Esophagus muscularis mucosa (tissue), 4 donors: ENCODE measurements around the gene PEBP1. TPM values are rescaled to one million over a fixed set of nuclear protein-coding genes. Genes with fewer than 3 reads are reported as not detected.

Experiments used
- DNase-seq: peaks from one replicate; pipeline ENCODE4 v3.0.0-alpha.2; 2017; ENCODE audit errors: extremely low spot score
- H3K27ac ChIP-seq, 4 donors: fragments of 200-600 bp; sonication (generic); replicated peaks in 1 of 4; 1 replicate in 3 of 4; 2 replicates in 1 of 4; pipeline ENCODE4 v1.5.1; 2016 to 2019; ENCODE audit warnings: mild to moderate bottlenecking in 1 of 4
- H3K27me3 ChIP-seq, 4 donors: fragments of 200-600 bp; sonication (generic); one replicate each; pipeline versions ENCODE4 v1.5.1 to v1.6.0; 2016 to 2019
- H3K36me3 ChIP-seq, 4 donors: fragments of 200-600 bp; sonication (generic); one replicate each; pipeline ENCODE4 v1.5.1; 2016 to 2019
- H3K4me1 ChIP-seq, 4 donors: fragments of 200-600 bp; sonication (generic); one replicate each; pipeline ENCODE4 v1.5.1; 2016 to 2019
- H3K4me3 ChIP-seq, 4 donors: fragments of 200-600 bp; sonication (generic); 1 replicate in 2 of 4; 2 replicates in 2 of 4; pipeline ENCODE4 v1.5.1; 2016 to 2019; ENCODE audit warnings: mild to moderate bottlenecking in 4 of 4, moderate library complexity in 1 of 4
- H3K9me3 ChIP-seq, 4 donors: fragments of 200-600 bp; sonication (generic); 1 replicate in 3 of 4; 2 replicates in 1 of 4; pipeline ENCODE4 v1.5.1; 2016 to 2019
- EP300 ChIP-seq: sonication (generic); formaldehyde crosslinking; IDR thresholded peaks from one replicate; pipeline ENCODE4 v1.6.1; 2017; ENCODE audit warnings: antibody characterized with exemption
- POLR2A ChIP-seq: fragments of 450-650 bp; IDR thresholded peaks from one replicate; pipeline ENCODE4 v1.6.1; 2017; ENCODE audit warnings: antibody characterized with exemption, moderate library complexity, mild to moderate bottlenecking, low read depth
- POLR2AphosphoS5 ChIP-seq, 2 donors: sonication (generic); formaldehyde crosslinking; IDR thresholded peaks; one replicate each; pipeline ENCODE4 v1.6.1; 2017; ENCODE audit warnings: antibody characterized with exemption in 2 of 2
- WGBS: methylation state at CpG from one replicate; pipeline ENCODE4 v1.1.5; 2018; 5-methylcytosine and 5-hydroxymethylcytosine counted together
- intact Hi-C: fragments of 100-400 bp; cut with DNase I; formaldehyde crosslinking; loops from one replicate; pipeline ENCODE4 v1.15.1; 2023
- total RNA-seq, 4 donors: library from RNA; depleted of rRNA; stranded (reverse); fragments of >200 nt; gene quantifications; one replicate each; pipeline versions ENCODE4 v1.1.0 to v1.2.1, GENCODE V29; 2016
- TF ChIP-seq, protein P1 (sequence below), 3 experiments: fragments of 200-600 bp in 2 of 3; fragments of 450-650 bp in 1 of 3; sonication (generic) in 2 of 3; IDR thresholded peaks; one replicate each; pipeline ENCODE4 v1.5.1; 2017 to 2019; ENCODE audit warnings: antibody characterized with exemption in 3 of 3, mild to moderate bottlenecking in 2 of 3, moderate library complexity in 1 of 3

The PEBP1 gene
- total RNA-seq, 4 donors from 2014 or later, result 233 to 393 (median 327) TPM

DNA sequence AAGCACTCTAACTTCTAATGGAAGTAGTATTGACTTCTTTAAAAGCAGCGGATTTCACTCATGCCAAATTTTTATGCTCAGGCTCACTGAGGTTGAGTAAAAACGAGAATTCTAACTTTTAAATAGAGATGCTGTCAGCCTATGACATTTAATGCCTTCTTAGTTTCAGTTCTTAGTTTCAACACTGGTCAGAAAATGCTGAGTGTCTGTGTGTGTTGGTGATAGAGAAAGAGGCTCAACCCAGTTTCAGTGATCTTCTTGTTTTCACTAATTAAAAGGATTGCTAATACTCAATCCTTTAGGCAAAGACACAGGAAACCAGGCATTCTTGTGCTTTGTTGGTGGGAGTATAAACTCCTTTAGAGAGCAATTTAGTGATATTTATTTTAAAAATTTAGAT is 31.0 kb downstream of the PEBP1 start:
- peaks cover 26 to 86% (median 46%) of the 10 kb centered on the region in 4 donors for H3K36me3 ChIP-seq
- no peaks in the 10 kb centered on the region for H3K4me1 ChIP-seq
- H3K27me3 ChIP-seq, result no peaks in the 10 kb centered on the region
- intact Hi-C loops, result no loop called here
- H3K9me3 ChIP-seq, result no peaks in the 10 kb centered on the region
- WGBS, result 76% methylated on average over 2 of the region's 2 CpGs
- TF ChIP-seq, protein P1, sequence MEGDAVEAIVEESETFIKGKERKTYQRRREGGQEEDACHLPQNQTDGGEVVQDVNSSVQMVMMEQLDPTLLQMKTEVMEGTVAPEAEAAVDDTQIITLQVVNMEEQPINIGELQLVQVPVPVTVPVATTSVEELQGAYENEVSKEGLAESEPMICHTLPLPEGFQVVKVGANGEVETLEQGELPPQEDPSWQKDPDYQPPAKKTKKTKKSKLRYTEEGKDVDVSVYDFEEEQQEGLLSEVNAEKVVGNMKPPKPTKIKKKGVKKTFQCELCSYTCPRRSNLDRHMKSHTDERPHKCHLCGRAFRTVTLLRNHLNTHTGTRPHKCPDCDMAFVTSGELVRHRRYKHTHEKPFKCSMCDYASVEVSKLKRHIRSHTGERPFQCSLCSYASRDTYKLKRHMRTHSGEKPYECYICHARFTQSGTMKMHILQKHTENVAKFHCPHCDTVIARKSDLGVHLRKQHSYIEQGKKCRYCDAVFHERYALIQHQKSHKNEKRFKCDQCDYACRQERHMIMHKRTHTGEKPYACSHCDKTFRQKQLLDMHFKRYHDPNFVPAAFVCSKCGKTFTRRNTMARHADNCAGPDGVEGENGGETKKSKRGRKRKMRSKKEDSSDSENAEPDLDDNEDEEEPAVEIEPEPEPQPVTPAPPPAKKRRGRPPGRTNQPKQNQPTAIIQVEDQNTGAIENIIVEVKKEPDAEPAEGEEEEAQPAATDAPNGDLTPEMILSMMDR (IDR thresholded peaks at IDR 0.05), result no peak
- TF ChIP-seq POLR2A, result no peak
- TF ChIP-seq EP300, result no peak
- no peak for TF ChIP-seq POLR2AphosphoS5 (IDR thresholded peaks at IDR 0.05)
- no peak for DNase-seq
- H3K27ac ChIP-seq, result no peak overlapping the region
- H3K4me3 ChIP-seq, result no peak overlapping the region

DNA sequence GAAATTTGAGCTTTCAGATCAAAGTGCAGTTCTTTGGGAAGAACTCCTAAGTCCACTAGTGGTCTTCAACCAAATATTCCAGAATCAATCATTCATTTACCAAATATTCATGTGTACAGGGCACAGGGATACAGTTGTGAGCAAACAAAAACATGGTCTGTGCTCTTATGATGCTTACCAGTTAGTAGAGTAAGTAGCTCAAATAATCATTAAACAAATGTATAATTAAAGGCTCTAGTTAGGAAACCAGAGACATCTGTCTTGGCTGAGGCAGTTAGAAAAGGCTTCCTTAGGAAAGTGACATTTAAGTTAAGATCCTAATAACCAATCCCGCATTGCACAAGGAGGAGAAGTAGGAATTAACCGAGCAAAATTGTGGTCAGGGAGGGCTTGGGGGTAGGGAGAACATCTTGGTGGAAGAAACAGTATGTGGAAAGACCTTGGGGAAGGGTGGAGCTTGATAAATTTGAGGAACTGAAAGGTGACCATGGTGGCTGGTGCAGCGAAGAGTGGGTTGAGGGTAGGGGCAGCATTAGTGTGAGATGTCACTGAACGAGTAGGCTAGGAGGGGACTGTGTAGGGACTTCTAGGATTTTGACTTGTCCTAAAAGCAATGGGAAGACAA is 40.0 kb downstream of the PEBP1 start:
- no peaks in the 10 kb centered on the region for H3K9me3 ChIP-seq
- no peak for TF ChIP-seq POLR2AphosphoS5 (IDR thresholded peaks at IDR 0.05)
- no peak for TF ChIP-seq POLR2A
- TF ChIP-seq, protein P1 (IDR thresholded peaks at IDR 0.05), result no peak
- TF ChIP-seq EP300, result no peak
- H3K4me1 ChIP-seq, result no peaks in the 10 kb centered on the region
- no peak overlapping the region for H3K27ac ChIP-seq
- H3K27me3 ChIP-seq, result no peaks in the 10 kb centered on the region
- H3K4me3 ChIP-seq, result no peak overlapping the region
- intact Hi-C loops, result no loop called here
- H3K36me3 ChIP-seq, result peaks cover 53 to 99% (median 89%) of the 10 kb centered on the region in 4 donors
- 88% methylated on average over 4 of the region's 4 CpGs for WGBS
- DNase-seq, result no peak

DNA sequence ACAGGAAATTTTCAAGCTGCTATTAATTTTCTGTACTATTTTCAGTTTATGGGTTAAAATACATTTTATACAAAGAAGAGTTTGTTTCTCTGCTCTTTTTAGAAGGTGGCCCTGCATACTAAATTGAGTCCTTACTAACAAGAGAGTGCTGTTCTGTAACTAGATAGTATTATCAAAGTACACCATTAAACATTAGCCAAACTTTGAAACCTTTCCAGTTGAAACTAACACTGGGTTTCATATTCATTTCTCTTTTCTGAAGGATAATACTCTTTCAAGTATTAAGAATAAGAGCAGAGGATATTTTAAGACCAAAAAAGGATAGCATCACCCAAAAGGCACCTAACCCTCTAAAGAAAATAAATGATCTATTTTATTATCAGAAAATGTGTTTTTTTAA is 47.2 kb downstream of the PEBP1 start:
- no peak overlapping the region for H3K4me3 ChIP-seq
- DNase-seq, result no peak
- H3K36me3 ChIP-seq, result peaks cover 10 to 33% (median 31%) of the 10 kb centered on the region in 4 donors
- H3K9me3 ChIP-seq, result no peaks in the 10 kb centered on the region
- intact Hi-C loops, result loop anchor here (2.0 kb wide), 1 partner anchor 194 kb away; the partner anchor contains the start of gene SUDS3
- no peak overlapping the region for H3K27ac ChIP-seq
- H3K27me3 ChIP-seq, result no peaks in the 10 kb centered on the region
- TF ChIP-seq POLR2AphosphoS5 (IDR thresholded peaks at IDR 0.05) (no peak), EP300 (no peak), POLR2A (no peak)
- TF ChIP-seq, protein P1 (IDR thresholded peaks at IDR 0.05), result no peak
- H3K4me1 ChIP-seq, result peaks cover 20 to 52% (median 44%) of the 10 kb centered on the region in 4 donors

DNA sequence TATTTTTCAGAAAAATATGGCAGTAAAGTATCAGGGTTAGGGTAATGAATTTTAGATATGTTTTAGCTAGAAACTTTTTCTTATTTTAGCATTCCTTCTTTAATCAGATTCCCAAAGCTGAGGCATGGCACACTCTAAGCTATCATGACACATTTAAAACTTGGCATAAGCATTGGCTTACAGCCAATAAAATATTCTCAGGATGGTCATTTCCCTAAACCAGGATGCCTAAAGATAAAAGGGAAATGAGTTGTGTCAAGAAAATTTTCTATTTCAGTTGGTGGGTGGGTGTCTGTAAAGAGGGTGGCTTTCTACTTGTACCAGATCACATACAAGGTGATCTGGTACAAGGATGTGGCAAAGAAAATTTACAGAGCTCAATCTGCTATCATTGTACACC is 47.8 kb downstream of the PEBP1 start:
- Histone ChIP-seq H3K4me3 (no peak overlapping the region), H3K36me3 (peaks cover 5 to 27% (median 26%) of the 10 kb centered on the region in 4 donors), H3K27ac (no peak overlapping the region), H3K9me3 (no peaks in the 10 kb centered on the region), H3K4me1 (peaks cover 20 to 57% (median 50%) of the 10 kb centered on the region in 4 donors), H3K27me3 (no peaks in the 10 kb centered on the region)
- TF ChIP-seq EP300 (no peak), POLR2A (no peak), POLR2AphosphoS5 (IDR thresholded peaks at IDR 0.05) (no peak)
- TF ChIP-seq, protein P1 (IDR thresholded peaks at IDR 0.05), result no peak
- intact Hi-C loops, result loop anchor here (2.0 kb wide), 1 partner anchor 193 kb away; the partner anchor contains the start of gene SUDS3
- no peak for DNase-seq
